OCI-LY7 (cell line): ENCODE measurements around the gene PLN.

Experiments used
- EZH2phosphoT487 ChIP-seq: fragments of 200-600 bp; sonication (generic); IDR thresholded peaks from 2 replicates; pipeline ENCODE4 v1.6.1; 2018; ENCODE audit warnings: low read depth, borderline replicate concordance, mild to moderate bottlenecking, mixed run types, antibody characterized with exemption, low read length, moderate library complexity, mixed read lengths
- TF ChIP-seq, protein P1 (sequence below): fragments of 200-600 bp; sonication (generic); conservative IDR thresholded peaks from 2 replicates; pipeline ENCODE4 v1.5.1; 2014; ENCODE audit warnings: mild to moderate bottlenecking, antibody characterized with exemption, low read length, moderate library complexity, mixed read lengths

DNA sequence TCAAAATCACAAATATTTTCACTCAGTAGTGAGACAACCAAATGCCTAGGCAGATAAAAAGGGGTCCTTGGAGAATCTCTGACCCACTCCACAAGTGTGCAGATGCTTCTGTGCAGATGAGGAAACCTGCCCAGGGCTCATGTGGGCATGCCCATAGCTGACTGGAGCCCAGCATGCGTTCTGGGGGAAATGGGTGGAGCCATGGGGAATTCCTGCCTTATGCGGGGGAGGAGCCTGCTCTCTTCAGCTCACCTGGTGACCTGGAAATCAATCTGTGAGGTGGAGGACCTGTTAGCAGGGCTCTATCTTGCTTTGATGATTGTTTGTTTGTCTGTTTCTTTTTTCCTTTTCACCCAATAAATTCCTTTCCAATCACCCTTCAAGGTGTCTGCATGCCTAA, 23.4 kb upstream of the PLN start:
- TF ChIP-seq, protein P1, sequence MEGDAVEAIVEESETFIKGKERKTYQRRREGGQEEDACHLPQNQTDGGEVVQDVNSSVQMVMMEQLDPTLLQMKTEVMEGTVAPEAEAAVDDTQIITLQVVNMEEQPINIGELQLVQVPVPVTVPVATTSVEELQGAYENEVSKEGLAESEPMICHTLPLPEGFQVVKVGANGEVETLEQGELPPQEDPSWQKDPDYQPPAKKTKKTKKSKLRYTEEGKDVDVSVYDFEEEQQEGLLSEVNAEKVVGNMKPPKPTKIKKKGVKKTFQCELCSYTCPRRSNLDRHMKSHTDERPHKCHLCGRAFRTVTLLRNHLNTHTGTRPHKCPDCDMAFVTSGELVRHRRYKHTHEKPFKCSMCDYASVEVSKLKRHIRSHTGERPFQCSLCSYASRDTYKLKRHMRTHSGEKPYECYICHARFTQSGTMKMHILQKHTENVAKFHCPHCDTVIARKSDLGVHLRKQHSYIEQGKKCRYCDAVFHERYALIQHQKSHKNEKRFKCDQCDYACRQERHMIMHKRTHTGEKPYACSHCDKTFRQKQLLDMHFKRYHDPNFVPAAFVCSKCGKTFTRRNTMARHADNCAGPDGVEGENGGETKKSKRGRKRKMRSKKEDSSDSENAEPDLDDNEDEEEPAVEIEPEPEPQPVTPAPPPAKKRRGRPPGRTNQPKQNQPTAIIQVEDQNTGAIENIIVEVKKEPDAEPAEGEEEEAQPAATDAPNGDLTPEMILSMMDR = no peak
- TF ChIP-seq EZH2phosphoT487 = no peak
